SU-DHL-6 (cell line): ENCODE data around the gene ITIH1.

Experiments
- CTCF ChIP-seq: fragments of 200-600 bp; sonication (generic); IDR thresholded peaks from one replicate; pipeline ENCODE4 v1.5.1; 2017; ENCODE audit warnings: antibody characterized with exemption, mild to moderate bottlenecking, low read length, moderate library complexity; ENCODE audit not compliant: insufficient read depth, poor library complexity, severe bottlenecking
- EZH2phosphoT487 ChIP-seq: fragments of 200-600 bp; sonication (generic), shearing (Covaris generic); conservative IDR thresholded peaks from 2 replicates; pipeline ENCODE4 v1.6.1; 2018; ENCODE audit warnings: mild to moderate bottlenecking, antibody characterized with exemption, low read length, moderate library complexity, mixed read lengths

- TF ChIP-seq CTCF (no peak), EZH2phosphoT487 (no peak)
Measured at GRCh38 chr3:52838561-52839267, 61.3 kb downstream of the ITIH1 start.
